IPS DF 19.7 (cell line): Measurements from ENCODE around the gene CIAO2A.
"Not testable (repeated sequence)": the region's sequence is repeated elsewhere in the genome, so short reads cannot be mapped to it uniquely, and the experiment has no call there.

ENCODE experiments used
- DNase-seq: peaks from one replicate; pipeline ENCODE4 v3.0.0-alpha.2; 2013; ENCODE audit warnings: low read depth, low spot score

The CIAO2A gene

DNA sequence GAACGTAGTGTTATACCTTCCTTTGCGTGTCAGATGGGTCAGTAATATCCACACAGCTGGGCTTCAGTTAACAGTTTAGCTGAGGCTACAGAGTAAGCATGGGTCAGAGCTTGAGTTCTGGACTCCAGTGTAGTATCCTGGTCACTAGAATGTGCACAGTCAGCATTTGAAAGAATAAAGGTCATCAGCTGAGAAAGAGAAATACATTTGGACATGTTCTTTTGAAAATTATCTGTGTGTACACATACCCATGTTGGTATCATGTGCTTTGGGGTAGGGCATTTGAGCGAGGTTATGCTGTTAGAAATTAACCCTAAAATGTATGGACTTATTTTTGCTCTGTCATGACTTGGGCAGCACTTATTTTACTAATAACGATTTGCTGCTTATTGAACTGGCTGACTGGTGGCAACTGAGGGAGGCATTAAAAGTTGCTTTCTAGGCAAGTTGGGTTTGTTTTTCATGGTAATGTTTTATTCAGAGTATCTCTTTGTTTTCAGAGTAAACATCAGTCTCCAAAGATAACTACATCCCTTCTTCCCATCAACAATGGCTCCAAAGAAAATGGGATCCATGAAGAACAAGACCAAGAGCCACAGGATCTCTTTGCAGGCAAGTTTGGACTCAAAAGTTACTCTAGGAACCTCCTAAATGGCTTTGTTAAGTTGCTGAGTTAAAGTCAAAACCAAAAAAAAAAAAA lies 18.6 kb upstream of the CIAO2A start:
- DNase-seq, result no peak

GRCh38 chr15:64111679-64112050 lies 18.0 kb upstream of the CIAO2A start:
- DNase-seq, result no peak

DNA sequence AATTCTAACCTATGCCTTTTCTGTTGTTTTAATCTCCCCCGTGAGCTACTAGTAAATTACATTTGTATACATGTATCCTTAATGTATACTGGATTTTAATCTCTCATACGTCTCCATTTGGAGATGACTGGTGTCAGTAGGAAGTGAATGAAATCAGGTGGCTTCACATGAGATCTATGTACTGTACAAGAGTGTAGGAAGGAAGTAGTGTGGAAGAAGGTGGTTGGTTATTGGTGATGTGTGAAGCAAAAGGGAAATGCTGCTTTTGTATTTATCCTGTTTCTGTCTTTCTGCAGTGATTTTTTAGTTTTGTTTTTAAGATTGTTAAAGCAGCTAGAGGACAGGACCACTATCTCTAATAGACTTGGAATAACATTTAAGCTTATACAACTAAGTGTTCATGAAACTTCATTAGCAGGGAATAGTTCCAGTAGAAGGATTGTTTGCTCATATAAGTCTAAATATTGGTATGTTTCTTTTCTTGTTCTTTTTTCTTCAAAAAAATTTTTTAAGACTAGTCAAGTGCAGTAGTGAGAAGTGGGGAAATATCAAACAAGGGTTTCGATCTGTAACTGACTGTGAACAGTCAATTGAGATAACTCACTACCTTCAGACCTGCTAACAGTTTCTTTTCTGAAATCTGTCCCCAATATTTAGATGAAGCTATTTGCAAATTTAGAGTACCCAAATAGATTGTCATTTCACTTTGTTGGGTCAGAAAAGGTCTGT lies 17.5 kb upstream of the CIAO2A start:
- DNase-seq, result no peak

DNA sequence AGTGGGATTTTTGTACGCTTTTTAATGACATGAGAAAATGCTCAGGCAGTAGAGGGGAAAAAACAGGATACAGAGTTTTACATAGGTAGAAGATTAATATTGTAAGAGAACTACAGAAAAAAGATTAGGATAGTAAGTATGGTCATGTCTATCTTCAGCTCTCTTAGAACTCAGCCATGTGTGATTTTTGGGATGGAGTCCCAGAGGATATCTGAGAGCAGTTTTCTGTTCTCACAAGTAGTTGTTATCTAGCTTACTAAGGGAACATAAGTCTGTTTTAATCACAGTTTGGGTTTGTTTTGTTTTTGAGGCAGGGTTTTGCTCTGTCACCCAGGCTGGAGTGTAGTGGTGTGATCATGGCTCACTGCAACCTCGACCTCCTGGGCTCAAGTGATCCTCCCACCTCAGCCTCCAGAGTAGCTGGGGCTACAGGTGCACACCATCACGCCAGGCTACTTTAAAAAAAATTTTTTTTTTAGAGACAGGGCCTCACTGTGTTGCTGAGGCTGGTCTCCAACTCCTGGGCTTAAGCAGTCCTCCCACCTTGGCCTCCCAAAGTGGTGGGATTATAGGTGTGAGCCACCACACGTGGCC lies 16.6 kb upstream of the CIAO2A start:
- not testable (repeated sequence) for DNase-seq

GRCh38 chr15:64107337-64107736 lies 13.7 kb upstream of the CIAO2A start:
- no peak for DNase-seq

- no peak for DNase-seq
Measured at GRCh38 chr15:64105113-64105704, 11.6 kb upstream of the CIAO2A start.

DNA sequence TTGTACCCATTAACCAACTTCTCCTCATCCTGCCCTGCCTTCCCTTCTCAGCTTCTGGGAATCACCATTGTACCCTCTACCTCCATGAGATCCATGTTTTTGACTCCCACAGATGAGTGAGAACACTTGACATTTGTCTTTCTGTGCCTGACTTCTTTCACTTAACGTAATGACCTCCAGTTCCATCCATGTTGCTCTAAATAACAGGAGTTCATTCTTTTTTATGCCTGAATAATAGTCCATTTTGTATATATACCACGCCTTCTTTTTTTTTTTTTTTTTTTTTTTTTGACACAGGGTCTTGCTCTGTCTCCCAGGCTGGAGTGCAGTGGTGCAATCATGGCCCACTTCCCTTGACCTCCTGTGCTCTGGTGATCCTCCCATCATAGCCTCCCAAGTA lies 8.9 kb upstream of the CIAO2A start:
- no peak for DNase-seq

DNA sequence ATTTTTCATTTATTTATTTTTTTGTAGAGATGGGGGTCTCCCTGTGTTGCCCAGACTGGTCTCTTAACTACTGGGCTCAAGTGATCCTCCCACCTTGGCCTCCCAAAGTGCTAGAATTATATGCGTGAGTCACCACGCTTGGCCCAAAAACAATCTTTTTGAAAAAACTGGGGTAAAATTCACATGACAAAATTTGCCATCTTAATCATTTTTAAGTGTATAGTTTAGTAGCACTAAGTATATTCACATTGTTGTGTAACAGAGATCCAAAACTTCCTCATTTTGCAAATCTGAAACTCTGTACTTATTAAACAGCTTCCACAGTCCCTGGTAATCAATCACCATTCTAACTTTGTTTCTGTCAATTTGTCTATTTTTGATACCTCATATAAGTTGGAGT lies 7.3 kb upstream of the CIAO2A start:
- no peak for DNase-seq

GRCh38 chr15:64099379-64099778 lies 5.7 kb upstream of the CIAO2A start:
- DNase-seq, result no peak

GRCh38 chr15:64096668-64097384 lies 3.2 kb upstream of the CIAO2A start:
- DNase-seq, result no peak

DNA sequence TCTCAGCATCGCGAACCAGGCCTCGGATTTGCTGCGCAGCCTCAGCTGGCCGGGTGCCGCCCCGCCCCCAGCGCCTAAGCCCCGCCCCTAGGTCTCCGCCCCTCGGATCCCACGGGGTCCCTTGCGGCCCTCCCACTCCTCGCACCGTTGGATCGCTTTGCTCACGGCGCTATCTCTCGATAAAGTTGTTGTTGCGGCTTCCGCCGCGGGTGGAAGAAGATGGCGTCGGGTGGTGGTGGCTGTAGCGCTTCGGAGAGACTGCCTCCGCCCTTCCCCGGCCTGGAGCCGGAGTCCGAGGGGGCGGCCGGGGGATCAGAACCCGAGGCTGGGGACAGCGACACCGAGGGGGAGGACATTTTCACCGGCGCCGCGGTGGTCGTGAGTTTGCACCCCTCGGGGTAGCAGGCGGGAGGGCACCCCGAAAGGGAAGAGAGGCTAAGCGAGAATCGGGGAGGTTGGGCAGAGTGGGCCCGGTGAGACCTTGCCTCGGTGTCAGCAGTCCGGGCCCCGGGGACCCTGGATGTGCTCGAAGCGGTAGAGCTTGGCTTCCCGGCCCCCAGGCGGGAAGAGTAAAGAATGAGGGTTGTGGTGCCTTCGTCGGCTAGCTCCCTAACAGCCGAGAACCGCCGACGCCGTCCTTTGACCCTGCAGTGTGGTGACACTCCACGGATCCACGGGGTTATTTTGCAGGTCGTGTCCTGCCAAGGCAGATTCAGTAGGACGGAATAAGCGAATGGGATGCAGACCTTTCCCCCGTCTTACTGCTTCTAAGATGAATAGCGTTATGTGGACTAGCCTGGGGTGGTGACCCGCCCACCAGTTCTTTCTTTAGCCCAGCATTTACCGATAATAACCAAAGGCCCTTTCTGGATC lies 2.4 kb upstream of the CIAO2A start, which contains the start of gene SNX1:
Gene SNX1 (plus strand): TSS at position 188 of the 873 bp plus-strand sequence. CDS start 32 bp downstream, at position 220.
- peak; percentile 70 for DNase-seq

DNA sequence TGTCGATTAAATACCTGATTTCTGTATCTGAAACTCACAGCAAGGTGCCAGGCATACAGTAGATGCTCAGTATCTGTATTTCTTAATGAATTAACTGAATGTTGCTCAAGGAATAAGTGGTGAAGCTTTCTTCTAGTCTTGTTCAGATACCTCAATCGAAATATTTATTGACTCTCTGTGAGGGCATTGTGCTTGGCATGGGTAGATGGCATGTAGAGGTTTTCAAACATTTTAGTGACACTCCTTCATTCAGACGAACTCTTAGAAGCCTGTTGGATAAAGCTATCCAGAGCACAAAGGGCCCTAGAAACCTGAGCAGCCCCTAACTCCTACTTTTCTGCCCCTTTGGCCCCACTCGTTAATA lies 1.8 kb upstream of the CIAO2A start:
- no peak for DNase-seq

DNA sequence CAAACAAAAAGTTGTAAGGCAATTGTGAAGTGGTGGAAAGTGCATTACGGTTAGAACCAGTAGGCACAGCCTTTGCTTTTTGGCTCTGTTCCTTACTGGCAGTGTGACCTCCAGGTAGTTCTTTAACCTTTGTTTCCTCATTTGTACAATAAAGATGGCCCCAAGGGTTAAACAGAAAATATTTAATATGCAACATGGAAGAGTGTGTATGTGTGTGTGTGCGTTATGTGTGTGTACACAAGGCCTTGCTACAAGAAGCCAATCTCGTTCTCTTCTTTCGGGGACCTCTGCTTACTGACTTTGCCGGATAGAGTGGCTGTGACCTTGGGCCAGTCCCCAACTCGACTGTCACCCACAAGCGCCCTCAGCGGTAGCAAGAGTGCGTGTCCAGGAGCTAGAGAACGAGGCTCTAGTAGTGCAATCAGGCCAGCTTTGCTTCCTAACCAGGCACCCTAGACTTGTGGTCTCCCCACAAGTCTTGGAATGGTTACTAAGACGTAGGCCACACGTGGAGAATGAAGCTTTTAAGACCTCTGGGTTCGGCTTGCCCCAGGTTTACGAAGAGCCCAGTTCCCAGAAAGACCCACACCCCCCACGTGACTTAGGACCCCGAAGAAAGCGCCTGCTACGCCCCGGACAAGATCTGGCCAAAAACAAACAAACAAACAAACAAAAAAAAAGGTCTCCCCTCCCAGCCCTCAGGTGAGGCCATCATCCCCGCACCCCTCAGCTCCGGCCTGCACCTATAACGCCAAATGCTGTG lies 593 bp downstream of the CIAO2A start:
- no peak for DNase-seq

GRCh38 chr15:64092075-64092820 lies 1.4 kb downstream of the CIAO2A start:
- no peak for DNase-seq

GRCh38 chr15:64090527-64090926 lies 3.1 kb downstream of the CIAO2A start:
- DNase-seq, result no peak

DNA sequence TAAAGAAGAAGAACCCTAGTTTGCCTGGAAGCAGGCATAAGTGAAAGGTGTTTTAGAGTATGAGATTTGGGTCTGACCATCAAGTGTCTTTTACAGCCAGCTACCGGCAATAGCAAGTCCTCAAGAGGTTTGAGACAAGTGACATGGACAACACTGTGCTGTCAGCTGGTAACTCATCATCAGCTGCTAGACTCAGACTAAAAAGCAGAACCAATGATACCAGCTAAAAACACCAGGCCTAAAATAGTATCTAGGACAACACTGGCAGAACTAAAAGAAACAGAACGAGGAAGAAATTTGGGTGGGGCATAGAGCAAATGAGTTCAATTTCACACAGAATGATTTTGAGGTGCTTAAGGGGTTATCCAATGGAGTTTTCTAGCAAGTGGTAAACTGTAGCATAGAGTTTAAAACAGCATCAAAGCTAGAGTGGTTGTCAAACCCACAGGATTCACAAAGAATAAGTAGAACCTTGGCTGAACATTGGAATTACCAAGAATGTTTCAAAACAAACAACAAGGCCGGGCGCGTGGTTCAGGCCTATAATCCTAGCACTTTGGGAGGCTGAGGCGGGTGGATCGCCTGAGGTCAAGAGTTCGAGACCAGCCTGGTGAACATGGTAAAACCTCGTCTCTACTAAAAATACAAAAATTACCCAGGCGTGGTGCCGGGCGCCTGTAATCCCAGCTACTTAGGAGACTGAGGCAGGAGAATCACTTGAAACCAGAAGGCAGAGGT lies 3.9 kb downstream of the CIAO2A start:
- no peak for DNase-seq

GRCh38 chr15:64082757-64083156 lies 10.9 kb downstream of the CIAO2A start:
- DNase-seq, result no peak

DNA sequence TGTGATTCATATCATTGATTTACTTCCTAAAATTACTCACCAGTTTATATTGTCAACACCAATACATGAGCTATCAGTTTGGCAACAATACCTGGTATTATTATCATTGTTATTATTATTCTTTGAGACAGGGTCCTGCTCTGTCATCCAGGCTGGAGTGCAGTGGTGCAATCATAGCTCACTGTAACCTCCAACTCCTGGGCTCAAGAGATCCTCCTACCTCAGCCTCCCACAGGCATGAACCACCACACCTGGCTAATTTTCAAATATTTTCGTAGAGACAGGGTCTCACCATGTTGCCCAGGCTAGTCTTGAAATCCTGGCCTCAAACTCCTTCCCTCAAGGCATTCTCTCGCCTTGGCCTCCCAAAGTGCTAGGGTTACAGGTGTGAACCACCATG lies 20.1 kb downstream of the CIAO2A start:
- not testable (repeated sequence) for DNase-seq

DNA sequence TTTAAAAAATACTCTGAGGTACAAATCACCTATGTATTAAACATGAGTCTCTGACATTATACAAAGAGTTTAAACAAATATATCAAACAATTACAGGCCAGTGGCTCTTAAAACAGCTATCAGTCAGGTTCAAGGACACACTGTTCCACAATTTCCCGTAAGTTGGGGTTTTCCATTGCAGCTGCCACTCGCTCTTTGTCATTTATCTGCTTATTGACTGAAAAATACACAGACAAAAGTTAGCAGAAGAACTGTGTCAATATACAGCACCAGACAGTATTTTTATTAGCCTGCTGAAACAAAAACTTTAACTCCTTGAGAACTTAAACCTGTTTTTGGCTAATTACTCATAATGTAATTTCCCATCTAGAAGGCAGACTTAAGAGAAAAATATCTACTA lies 20.8 kb downstream of the CIAO2A start:
- no peak for DNase-seq
